ENCODE measurements around the gene MRPS9. TPM values are rescaled to one million over a fixed set of nuclear protein-coding genes. Genes with fewer than 3 reads are reported as not detected.

MRPS9 gene
- polyA plus RNA-seq, 1 donor from 2014 or later: 43.5 TPM

GRCh38 chr2:105116348-105116747, 78.5 kb downstream of the MRPS9 start:
- no peak overlapping the region for H3K27ac ChIP-seq (ENCODE audit: low read length)
- TF ChIP-seq EZH2 (IDR thresholded peaks at IDR 0.05; ENCODE audit: borderline replicate concordance, insufficient read depth, low read length, poor library complexity, severe bottlenecking) (no peak), SMC3 (conservative IDR thresholded peaks at IDR 0.05; ENCODE audit: poor library complexity) (no peak), CTCF (IDR thresholded peaks at IDR 0.05; ENCODE audit: poor library complexity, severe bottlenecking) (no peak), REST (IDR thresholded peaks at IDR 0.05; ENCODE audit: borderline replicate concordance) (no peak), RAD21 (conservative IDR thresholded peaks at IDR 0.05) (no peak), EP300 (conservative IDR thresholded peaks at IDR 0.05; ENCODE audit: poor library complexity, severe bottlenecking) (no peak)
- H3K36me3 ChIP-seq (ENCODE audit: insufficient read depth, low read length): no peaks in the 10 kb centered on the region

GRCh38 chr2:105117565-105117964, 79.7 kb downstream of the MRPS9 start:
- no peak overlapping the region for H3K4me3 ChIP-seq (ENCODE audit: low read length)
- no peaks in the 10 kb centered on the region for H3K9me2 ChIP-seq (ENCODE audit: insufficient read depth, low read length)
- no peak overlapping the region for H2AFZ ChIP-seq (ENCODE audit: low read depth, low read length)
- no peaks in the 10 kb centered on the region for H3K27me3 ChIP-seq (ENCODE audit: insufficient read depth, low read depth, low read length)
- no peaks in the 10 kb centered on the region for H3K9me3 ChIP-seq (ENCODE audit: low read length)
- H3K4me2 ChIP-seq (ENCODE audit: low read length): no peak overlapping the region
- no peaks in the 10 kb centered on the region for H3K79me2 ChIP-seq (replicated peaks; ENCODE audit: insufficient read depth, low read length)
- H3K9ac ChIP-seq (ENCODE audit: low read length): no peak overlapping the region
- no peak for TF ChIP-seq EZH2 (IDR thresholded peaks at IDR 0.05; ENCODE audit: borderline replicate concordance, insufficient read depth, low read length, poor library complexity, severe bottlenecking)
- TF ChIP-seq CTCF (IDR thresholded peaks at IDR 0.05; ENCODE audit: poor library complexity, severe bottlenecking): no peak
- TF ChIP-seq POLR2AphosphoS5 (IDR thresholded peaks at IDR 0.05): no peak
- no peak for TF ChIP-seq RAD21 (conservative IDR thresholded peaks at IDR 0.05)
- no peak for TF ChIP-seq MXI1 (conservative IDR thresholded peaks at IDR 0.05; ENCODE audit: poor library complexity, severe bottlenecking)
- TF ChIP-seq EP300 (conservative IDR thresholded peaks at IDR 0.05; ENCODE audit: poor library complexity, severe bottlenecking): no peak
- TF ChIP-seq TAF1 (IDR thresholded peaks at IDR 0.05; ENCODE audit: low read depth): no peak
- no peak for TF ChIP-seq SMC3 (conservative IDR thresholded peaks at IDR 0.05; ENCODE audit: poor library complexity)
- no peak for TF ChIP-seq REST (IDR thresholded peaks at IDR 0.05; ENCODE audit: borderline replicate concordance)
- no peak overlapping the region for H3K27ac ChIP-seq (ENCODE audit: low read length)
- no peaks in the 10 kb centered on the region for H4K20me1 ChIP-seq (ENCODE audit: insufficient read depth)
- no peaks in the 10 kb centered on the region for H3F3A ChIP-seq (ENCODE audit: insufficient read depth, low read length, poor library complexity, severe bottlenecking)
- no peaks in the 10 kb centered on the region for H3K36me3 ChIP-seq (ENCODE audit: insufficient read depth, low read length)

More at GRCh38 chr2:105116348-105116747, 78.5 kb downstream of the MRPS9 start:
- H3K4me3 ChIP-seq (ENCODE audit: low read length): no peak overlapping the region
- no peaks in the 10 kb centered on the region for H4K20me1 ChIP-seq (ENCODE audit: insufficient read depth)
- H3K27me3 ChIP-seq (ENCODE audit: insufficient read depth, low read depth, low read length): no peaks in the 10 kb centered on the region
- no peak overlapping the region for H3K4me2 ChIP-seq (ENCODE audit: low read length)
- no peaks in the 10 kb centered on the region for H3K79me2 ChIP-seq (replicated peaks; ENCODE audit: insufficient read depth, low read length)
- H3K9me3 ChIP-seq (ENCODE audit: low read length): no peaks in the 10 kb centered on the region
- H3K9ac ChIP-seq (ENCODE audit: low read length): no peak overlapping the region
- no peaks in the 10 kb centered on the region for H3F3A ChIP-seq (ENCODE audit: insufficient read depth, low read length, poor library complexity, severe bottlenecking)
- no peaks in the 10 kb centered on the region for H3K9me2 ChIP-seq (ENCODE audit: insufficient read depth, low read length)
- no peak overlapping the region for H2AFZ ChIP-seq (ENCODE audit: low read depth, low read length)

Data from neural cell (in vitro differentiated cells).